HG02678 (cell line): ENCODE measurements around the gene SH3BGRL2.
"Not testable (repeated sequence)": the region's sequence is repeated elsewhere in the genome, so short reads cannot be mapped to it uniquely, and the experiment has no call there.

ENCODE experiments used
- ATAC-seq: cut with Tn5 transposase; IDR thresholded peaks from one replicate; pipeline ENCODE4 v1.9.1; 2021; ENCODE audit warnings: mild to moderate bottlenecking, moderate library complexity; ENCODE audit not compliant: unreplicated experiment

SH3BGRL2 gene

DNA sequence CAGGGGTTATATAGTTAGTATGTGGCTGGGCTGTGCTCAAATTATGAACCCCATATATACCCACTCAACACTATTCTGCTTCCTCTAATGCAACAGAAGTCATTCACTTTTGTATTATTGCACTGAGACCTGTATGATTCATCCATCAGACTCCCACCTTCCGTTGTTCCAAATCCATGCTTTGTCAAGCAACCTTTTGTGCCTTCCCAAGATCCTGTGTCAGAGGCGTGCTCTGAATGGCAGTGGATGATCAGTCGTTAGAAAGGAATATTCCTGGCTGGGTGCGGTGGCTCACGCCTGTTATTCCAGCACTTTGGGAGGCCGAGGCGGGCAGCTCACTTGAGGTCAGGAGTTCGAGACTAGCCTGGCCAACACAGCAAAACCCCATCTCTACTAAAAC is 103.2 kb downstream of the SH3BGRL2 start:
- ATAC-seq: no peak

DNA sequence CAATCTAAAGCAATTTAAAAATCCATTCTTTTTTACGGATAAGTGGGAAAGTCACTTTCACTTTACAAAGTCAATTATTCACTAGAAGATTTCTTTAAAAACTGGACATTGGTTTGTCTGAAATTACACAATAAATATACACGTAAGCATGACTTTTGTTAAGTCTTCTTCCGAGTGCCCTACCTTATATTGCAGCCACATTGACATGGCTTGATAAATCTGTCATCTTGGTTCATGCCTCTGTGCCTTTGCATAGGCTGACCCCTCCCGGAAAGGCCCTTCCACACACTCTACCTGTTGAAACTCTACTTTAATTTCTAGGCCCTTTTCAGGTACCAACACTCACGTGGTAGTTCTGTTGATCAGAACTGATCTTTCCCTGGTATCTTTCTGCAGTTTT is 104.1 kb downstream of the SH3BGRL2 start:
- no peak for ATAC-seq

DNA sequence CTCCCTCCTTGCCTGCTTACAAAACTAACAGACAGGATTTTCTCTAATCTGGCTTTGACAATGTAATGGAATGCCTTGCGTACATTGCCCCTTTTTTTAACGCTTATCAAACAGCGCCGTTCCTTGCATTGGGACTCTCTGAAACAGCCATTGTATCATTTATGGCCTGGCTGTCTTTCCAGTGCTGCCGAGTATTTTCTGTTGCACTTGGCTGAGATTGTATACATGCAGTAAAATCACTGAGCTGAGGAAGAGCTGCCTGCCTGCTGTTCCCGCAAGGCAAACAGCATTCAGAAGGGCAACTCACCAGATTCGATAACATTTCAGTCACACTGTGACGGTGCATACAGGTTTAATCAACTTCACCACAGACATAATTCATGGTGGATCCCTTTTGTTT is 106.0 kb downstream of the SH3BGRL2 start:
- no peak for ATAC-seq

GRCh38 chr6:79742030-79742429 is 110.9 kb downstream of the SH3BGRL2 start:
- ATAC-seq: no peak

GRCh38 chr6:79745282-79745681 is 114.2 kb downstream of the SH3BGRL2 start:
- ATAC-seq: not testable (repeated sequence)

GRCh38 chr6:79746325-79746724 is 115.2 kb downstream of the SH3BGRL2 start:
- ATAC-seq: not testable (repeated sequence)

DNA sequence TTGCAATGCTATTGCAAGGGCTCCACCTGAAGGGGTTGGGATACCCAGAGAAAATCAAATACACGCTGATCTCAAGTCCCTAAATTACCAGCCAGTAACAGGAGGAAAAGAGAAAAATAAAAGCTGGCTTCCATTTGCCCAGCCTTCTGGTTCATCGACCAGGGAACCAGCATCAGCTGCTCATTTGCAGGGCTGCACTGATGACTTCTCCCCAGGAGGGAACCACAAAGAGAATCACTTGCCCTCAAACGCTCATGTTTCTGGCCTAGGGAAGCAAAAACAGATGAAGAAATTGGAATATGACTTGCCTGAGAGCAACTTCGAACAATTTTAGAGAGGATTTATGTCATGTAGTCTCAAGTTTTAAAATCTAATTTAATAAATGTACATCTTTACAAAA is 119.7 kb downstream of the SH3BGRL2 start:
- ATAC-seq: no peak
